ENCODE measurements around the gene CGB3.

CGB3 gene

DNA sequence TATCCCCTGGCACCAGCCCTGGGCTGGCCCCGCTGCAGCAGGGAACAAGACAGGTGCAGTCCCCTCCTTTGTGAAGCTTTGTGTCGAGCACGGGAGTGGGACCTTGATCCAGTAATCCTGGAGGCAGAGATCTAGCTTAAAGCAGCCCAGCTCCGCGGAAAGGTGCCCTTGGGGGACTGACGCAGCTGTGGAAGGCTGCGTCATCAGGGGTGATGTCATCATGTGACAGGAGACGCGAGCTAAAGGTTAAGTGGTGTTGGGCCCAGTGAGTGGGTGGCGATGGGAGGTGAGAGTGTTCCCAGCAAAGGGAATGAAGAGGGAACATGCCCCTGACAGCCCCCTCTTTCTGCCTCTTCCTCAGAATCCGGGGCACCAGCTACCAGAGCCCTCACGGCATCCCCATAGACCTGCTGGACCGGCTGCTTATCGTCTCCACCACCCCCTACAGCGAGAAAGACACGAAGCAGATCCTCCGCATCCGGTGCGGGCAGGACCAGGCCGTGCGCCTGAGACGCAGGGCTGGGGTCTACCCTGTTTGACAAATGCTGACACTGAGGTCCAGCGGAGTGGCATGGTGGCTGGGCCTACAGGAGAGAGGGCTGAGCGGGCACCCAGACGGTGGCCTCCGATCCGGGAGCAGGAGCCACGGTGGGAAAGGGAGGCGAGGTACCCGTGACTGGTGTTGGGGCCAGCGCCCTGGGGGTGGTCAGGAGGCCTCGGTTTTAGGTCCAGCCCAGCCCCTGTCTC is 9.8 kb downstream of the CGB3 start:
- TF ChIP-seq, protein P1, sequence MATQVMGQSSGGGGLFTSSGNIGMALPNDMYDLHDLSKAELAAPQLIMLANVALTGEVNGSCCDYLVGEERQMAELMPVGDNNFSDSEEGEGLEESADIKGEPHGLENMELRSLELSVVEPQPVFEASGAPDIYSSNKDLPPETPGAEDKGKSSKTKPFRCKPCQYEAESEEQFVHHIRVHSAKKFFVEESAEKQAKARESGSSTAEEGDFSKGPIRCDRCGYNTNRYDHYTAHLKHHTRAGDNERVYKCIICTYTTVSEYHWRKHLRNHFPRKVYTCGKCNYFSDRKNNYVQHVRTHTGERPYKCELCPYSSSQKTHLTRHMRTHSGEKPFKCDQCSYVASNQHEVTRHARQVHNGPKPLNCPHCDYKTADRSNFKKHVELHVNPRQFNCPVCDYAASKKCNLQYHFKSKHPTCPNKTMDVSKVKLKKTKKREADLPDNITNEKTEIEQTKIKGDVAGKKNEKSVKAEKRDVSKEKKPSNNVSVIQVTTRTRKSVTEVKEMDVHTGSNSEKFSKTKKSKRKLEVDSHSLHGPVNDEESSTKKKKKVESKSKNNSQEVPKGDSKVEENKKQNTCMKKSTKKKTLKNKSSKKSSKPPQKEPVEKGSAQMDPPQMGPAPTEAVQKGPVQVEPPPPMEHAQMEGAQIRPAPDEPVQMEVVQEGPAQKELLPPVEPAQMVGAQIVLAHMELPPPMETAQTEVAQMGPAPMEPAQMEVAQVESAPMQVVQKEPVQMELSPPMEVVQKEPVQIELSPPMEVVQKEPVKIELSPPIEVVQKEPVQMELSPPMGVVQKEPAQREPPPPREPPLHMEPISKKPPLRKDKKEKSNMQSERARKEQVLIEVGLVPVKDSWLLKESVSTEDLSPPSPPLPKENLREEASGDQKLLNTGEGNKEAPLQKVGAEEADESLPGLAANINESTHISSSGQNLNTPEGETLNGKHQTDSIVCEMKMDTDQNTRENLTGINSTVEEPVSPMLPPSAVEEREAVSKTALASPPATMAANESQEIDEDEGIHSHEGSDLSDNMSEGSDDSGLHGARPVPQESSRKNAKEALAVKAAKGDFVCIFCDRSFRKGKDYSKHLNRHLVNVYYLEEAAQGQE (IDR thresholded peaks at IDR 0.05; ENCODE audit: insufficient replicate concordance, low read depth), result no peak
- TF ChIP-seq SPI1 (IDR thresholded peaks at IDR 0.05; ENCODE audit: borderline replicate concordance, low read depth), result no peak
- TF ChIP-seq, protein P2, sequence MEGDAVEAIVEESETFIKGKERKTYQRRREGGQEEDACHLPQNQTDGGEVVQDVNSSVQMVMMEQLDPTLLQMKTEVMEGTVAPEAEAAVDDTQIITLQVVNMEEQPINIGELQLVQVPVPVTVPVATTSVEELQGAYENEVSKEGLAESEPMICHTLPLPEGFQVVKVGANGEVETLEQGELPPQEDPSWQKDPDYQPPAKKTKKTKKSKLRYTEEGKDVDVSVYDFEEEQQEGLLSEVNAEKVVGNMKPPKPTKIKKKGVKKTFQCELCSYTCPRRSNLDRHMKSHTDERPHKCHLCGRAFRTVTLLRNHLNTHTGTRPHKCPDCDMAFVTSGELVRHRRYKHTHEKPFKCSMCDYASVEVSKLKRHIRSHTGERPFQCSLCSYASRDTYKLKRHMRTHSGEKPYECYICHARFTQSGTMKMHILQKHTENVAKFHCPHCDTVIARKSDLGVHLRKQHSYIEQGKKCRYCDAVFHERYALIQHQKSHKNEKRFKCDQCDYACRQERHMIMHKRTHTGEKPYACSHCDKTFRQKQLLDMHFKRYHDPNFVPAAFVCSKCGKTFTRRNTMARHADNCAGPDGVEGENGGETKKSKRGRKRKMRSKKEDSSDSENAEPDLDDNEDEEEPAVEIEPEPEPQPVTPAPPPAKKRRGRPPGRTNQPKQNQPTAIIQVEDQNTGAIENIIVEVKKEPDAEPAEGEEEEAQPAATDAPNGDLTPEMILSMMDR (IDR thresholded peaks at IDR 0.05; ENCODE audit: insufficient read depth, low read length), result no peak
- Histone ChIP-seq H3K27me3 (ENCODE audit: insufficient read depth, poor library complexity, severe bottlenecking) (peaks cover 16% of the 10 kb centered on the region), H3K4me3 (replicated peaks; ENCODE audit: insufficient read depth, low read length) (no peak overlapping the region), H3K27ac (replicated peaks) (no peak overlapping the region)
- DNase-seq (ENCODE audit: low read depth in 1 of 2, low spot score in 1 of 2), result no peak

DNA sequence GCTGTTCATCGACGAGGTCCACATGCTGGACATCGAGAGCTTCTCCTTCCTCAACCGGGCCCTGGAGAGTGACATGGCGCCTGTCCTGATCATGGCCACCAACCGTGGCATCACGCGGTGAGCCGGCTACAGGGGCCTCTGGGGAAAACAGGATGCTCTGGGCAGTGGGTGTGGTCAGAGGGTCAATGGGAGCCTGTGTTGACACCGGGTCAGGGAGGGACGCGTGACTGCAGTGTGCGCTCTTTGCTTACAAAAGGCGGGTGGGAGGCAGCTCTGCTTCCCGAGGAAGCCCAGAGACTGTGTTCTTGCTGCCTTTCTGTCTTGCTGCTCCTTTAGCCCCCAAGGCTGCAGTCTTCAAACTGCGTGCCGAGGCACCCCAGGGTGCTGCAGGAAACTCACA is 12.9 kb downstream of the CGB3 start:
- no peak for DNase-seq (ENCODE audit: low read depth in 1 of 2, low spot score in 1 of 2)
- Histone ChIP-seq H3K4me3 (replicated peaks; ENCODE audit: insufficient read depth, low read length) (no peak overlapping the region), H3K27ac (replicated peaks) (no peak overlapping the region), H3K27me3 (ENCODE audit: insufficient read depth, poor library complexity, severe bottlenecking) (no peaks in the 10 kb centered on the region)
- no peak for TF ChIP-seq SPI1 (IDR thresholded peaks at IDR 0.05; ENCODE audit: borderline replicate concordance, low read depth)
- TF ChIP-seq POLR2AphosphoS5 (IDR thresholded peaks at IDR 0.05; ENCODE audit: low read depth), result no peak
- TF ChIP-seq, protein P2 (IDR thresholded peaks at IDR 0.05; ENCODE audit: insufficient read depth, low read length), result no peak
- no peak for TF ChIP-seq GABPA (IDR thresholded peaks at IDR 0.05; ENCODE audit: low read depth)
- TF ChIP-seq, protein P1 (IDR thresholded peaks at IDR 0.05; ENCODE audit: insufficient replicate concordance, low read depth), result no peak

DNA sequence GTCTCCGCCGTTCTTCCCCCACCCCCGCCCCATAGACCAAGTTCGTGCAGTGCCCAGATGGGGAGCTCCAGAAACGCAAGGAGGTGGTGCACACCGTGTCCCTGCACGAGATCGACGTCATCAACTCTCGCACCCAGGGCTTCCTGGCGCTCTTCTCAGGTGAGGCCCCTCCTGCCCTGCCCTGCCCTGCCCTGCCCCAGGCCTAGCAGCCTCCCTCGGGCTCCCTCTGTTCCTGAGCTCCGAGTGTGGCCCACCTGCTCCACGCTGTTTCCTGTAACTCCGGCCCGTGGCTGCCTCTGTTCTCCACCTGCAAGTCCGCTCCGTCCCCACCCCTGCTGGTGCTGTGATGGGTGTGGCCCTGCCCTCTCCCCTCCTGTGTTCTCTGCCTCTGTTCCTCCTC is 13.7 kb downstream of the CGB3 start:
- H3K27me3 ChIP-seq (ENCODE audit: insufficient read depth, poor library complexity, severe bottlenecking), result no peaks in the 10 kb centered on the region
- H3K27ac ChIP-seq (replicated peaks), result no peak overlapping the region
- no peak overlapping the region for H3K4me3 ChIP-seq (replicated peaks; ENCODE audit: insufficient read depth, low read length)
- DNase-seq (ENCODE audit: low read depth in 1 of 2, low spot score in 1 of 2), result no peak
- TF ChIP-seq, protein P2 (IDR thresholded peaks at IDR 0.05; ENCODE audit: insufficient read depth, low read length), result no peak
- TF ChIP-seq POLR2AphosphoS5 (IDR thresholded peaks at IDR 0.05; ENCODE audit: low read depth) (no peak), SPI1 (IDR thresholded peaks at IDR 0.05; ENCODE audit: borderline replicate concordance, low read depth) (no peak), GABPA (IDR thresholded peaks at IDR 0.05; ENCODE audit: low read depth) (no peak)
- TF ChIP-seq, protein P1 (IDR thresholded peaks at IDR 0.05; ENCODE audit: insufficient replicate concordance, low read depth), result no peak
